ENCODE data around the gene MTRFR. TPM values are rescaled to one million over a fixed set of nuclear protein-coding genes. Genes with fewer than 3 reads are reported as not detected.
A peak's percentile ranks its signal among the peaks of the same experiment; 100 is the strongest.

The MTRFR gene
- polyA plus RNA-seq, 4 donors, result 11.1 to 14.0 (median 12.4) TPM

GRCh38 chr12:123269896-123270213 is 36.6 kb downstream of the MTRFR start:
- no peak for FAIRE-seq
- Histone ChIP-seq H3K4me1 (ENCODE audit: control insufficient read depth in 3 of 3, insufficient read depth in 2 of 3, low read depth in 1 of 3, low read length in 2 of 3) (peaks cover 2 to 13% (median 4%) of the 10 kb centered on the region in 3 donors), H3K4me3 (ENCODE audit: low read depth in 1 of 3, low read length in 3 of 3) (peak overlapping the region in 2 of 3 donors; percentile 64 to 98)

GRCh38 chr12:123270214-123271000 is 37.2 kb downstream of the MTRFR start:
- WGBS, 3 donors, result 0 to 1% (median 0%) methylated on average over 37 to 51 of the region's 51 CpGs
- Histone ChIP-seq H3K4me1 (ENCODE audit: control insufficient read depth in 3 of 3, insufficient read depth in 2 of 3, low read depth in 1 of 3, low read length in 2 of 3) (peaks cover 2 to 13% (median 4%) of the 10 kb centered on the region in 3 donors), H3K36me3 (ENCODE audit: control insufficient read depth in 3 of 3, insufficient read depth in 2 of 3, low read depth in 1 of 3, low read length in 3 of 3) (peaks cover 0 to 34% (median 0%) of the 10 kb centered on the region in 3 donors), H3K27ac (ENCODE audit: low read depth in 1 of 3, low read length in 2 of 3) (peak overlapping the region; percentile 24 to 80 (median 76)), H3K9me3 (ENCODE audit: control insufficient read depth in 2 of 2, insufficient read depth in 1 of 2, low read depth in 1 of 2, low read length in 1 of 2) (no peaks in the 10 kb centered on the region), H3K4me3 (ENCODE audit: low read depth in 1 of 3, low read length in 3 of 3) (peak overlapping the region; percentile 64 to 98 (median 81)), H3K27me3 (ENCODE audit: control insufficient read depth in 3 of 3, insufficient read depth in 3 of 3, low read length in 3 of 3) (no peaks in the 10 kb centered on the region)
- DNase-seq, result peak; percentile 26 to 44
- FAIRE-seq, result no peak

More at GRCh38 chr12:123269896-123270213, 36.6 kb downstream of the MTRFR start:
- H3K27ac ChIP-seq (ENCODE audit: low read depth in 1 of 3, low read length in 2 of 3), result peak overlapping the region; percentile 24 to 80 (median 76)
- peaks cover 0 to 38% (median 0%) of the 10 kb centered on the region in 3 donors for H3K36me3 ChIP-seq (ENCODE audit: control insufficient read depth in 3 of 3, insufficient read depth in 2 of 3, low read depth in 1 of 3, low read length in 3 of 3)
- H3K9me3 ChIP-seq (ENCODE audit: control insufficient read depth in 2 of 2, insufficient read depth in 1 of 2, low read depth in 1 of 2, low read length in 1 of 2), result no peaks in the 10 kb centered on the region
- 2 to 7% (median 3%) methylated on average over 7 of the region's 7 CpGs for WGBS, 3 donors
- no peak for DNase-seq
- H3K27me3 ChIP-seq (ENCODE audit: control insufficient read depth in 3 of 3, insufficient read depth in 3 of 3, low read length in 3 of 3), result no peaks in the 10 kb centered on the region

- H3K27me3 ChIP-seq (ENCODE audit: control insufficient read depth in 3 of 3, insufficient read depth in 3 of 3, low read length in 3 of 3), result no peaks in the 10 kb centered on the region
- no peak for FAIRE-seq
- H3K36me3 ChIP-seq (ENCODE audit: control insufficient read depth in 3 of 3, insufficient read depth in 2 of 3, low read depth in 1 of 3, low read length in 3 of 3), result peaks cover 0 to 26% (median 0%) of the 10 kb centered on the region in 3 donors
- no peaks in the 10 kb centered on the region for H3K9me3 ChIP-seq (ENCODE audit: control insufficient read depth in 2 of 2, insufficient read depth in 1 of 2, low read depth in 1 of 2, low read length in 1 of 2)
- DNase-seq, result peak; percentile 66 to 84
- H3K4me3 ChIP-seq (ENCODE audit: low read depth in 1 of 3, low read length in 3 of 3), result peak overlapping the region; percentile 64 to 98 (median 81)
- H3K27ac ChIP-seq (ENCODE audit: low read depth in 1 of 3, low read length in 2 of 3), result peak overlapping the region; percentile 16 to 80 (median 76)
- 0 to 1% (median 0%) methylated on average over 53 to 108 of the region's 108 CpGs for WGBS, 3 donors
- H3K4me1 ChIP-seq (ENCODE audit: control insufficient read depth in 3 of 3, insufficient read depth in 2 of 3, low read depth in 1 of 3, low read length in 2 of 3), result peaks cover 2 to 13% (median 4%) of the 10 kb centered on the region in 3 donors
Measured at GRCh38 chr12:123271001-123271668, 37.9 kb downstream of the MTRFR start.

DNA sequence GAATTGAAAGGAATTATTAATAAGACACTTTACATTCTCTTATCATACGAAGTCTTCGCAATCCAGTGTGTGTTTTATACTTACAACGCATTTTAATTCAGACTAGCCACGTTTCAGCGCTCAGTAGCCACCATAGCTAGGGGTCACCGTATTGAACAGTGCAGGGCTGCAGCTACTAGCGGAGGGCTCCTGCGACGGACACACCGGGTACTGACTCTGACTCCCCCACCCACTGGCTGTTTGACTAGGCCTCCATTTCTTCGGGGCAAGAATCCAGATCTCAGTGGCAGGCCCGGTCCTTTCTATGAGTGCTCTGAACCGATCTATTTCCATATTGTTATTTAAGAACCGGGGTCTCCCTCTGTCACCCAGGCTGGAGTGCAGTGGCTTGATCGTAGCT is 39.9 kb downstream of the MTRFR start:
- peaks cover 0 to 6% (median 0%) of the 10 kb centered on the region in 3 donors for H3K36me3 ChIP-seq (ENCODE audit: control insufficient read depth in 3 of 3, insufficient read depth in 2 of 3, low read depth in 1 of 3, low read length in 3 of 3)
- peaks cover 2 to 13% (median 4%) of the 10 kb centered on the region in 3 donors for H3K4me1 ChIP-seq (ENCODE audit: control insufficient read depth in 3 of 3, insufficient read depth in 2 of 3, low read depth in 1 of 3, low read length in 2 of 3)
- 90 to 93% (median 91%) methylated on average over 15 of the region's 15 CpGs for WGBS, 3 donors
- no peaks in the 10 kb centered on the region for H3K9me3 ChIP-seq (ENCODE audit: control insufficient read depth in 2 of 2, insufficient read depth in 1 of 2, low read depth in 1 of 2, low read length in 1 of 2)
- H3K4me3 ChIP-seq (ENCODE audit: low read depth in 1 of 3, low read length in 3 of 3), result no peak overlapping the region
- no peak overlapping the region for H3K27ac ChIP-seq (ENCODE audit: low read depth in 1 of 3, low read length in 2 of 3)
- no peak for DNase-seq
- FAIRE-seq, result no peak
- H3K27me3 ChIP-seq (ENCODE audit: control insufficient read depth in 3 of 3, insufficient read depth in 3 of 3, low read length in 3 of 3), result no peaks in the 10 kb centered on the region

GRCh38 chr12:123278101-123278627 is 44.9 kb downstream of the MTRFR start:
- Histone ChIP-seq H3K36me3 (ENCODE audit: control insufficient read depth in 3 of 3, insufficient read depth in 2 of 3, low read depth in 1 of 3, low read length in 3 of 3) (no peaks in the 10 kb centered on the region), H3K4me3 (ENCODE audit: low read depth in 1 of 3, low read length in 3 of 3) (no peak overlapping the region), H3K27me3 (ENCODE audit: control insufficient read depth in 3 of 3, insufficient read depth in 3 of 3, low read length in 3 of 3) (no peaks in the 10 kb centered on the region), H3K27ac (ENCODE audit: low read depth in 1 of 3, low read length in 2 of 3) (peak overlapping the region in 1 of 3 donors; percentile 62), H3K4me1 (ENCODE audit: control insufficient read depth in 3 of 3, insufficient read depth in 2 of 3, low read depth in 1 of 3, low read length in 2 of 3) (no peaks in the 10 kb centered on the region), H3K9me3 (ENCODE audit: control insufficient read depth in 2 of 2, insufficient read depth in 1 of 2, low read depth in 1 of 2, low read length in 1 of 2) (no peaks in the 10 kb centered on the region)
- no peak for DNase-seq
- 63 to 71% (median 68%) methylated on average over 2 of the region's 2 CpGs for WGBS, 3 donors
- FAIRE-seq, result no peak

DNA sequence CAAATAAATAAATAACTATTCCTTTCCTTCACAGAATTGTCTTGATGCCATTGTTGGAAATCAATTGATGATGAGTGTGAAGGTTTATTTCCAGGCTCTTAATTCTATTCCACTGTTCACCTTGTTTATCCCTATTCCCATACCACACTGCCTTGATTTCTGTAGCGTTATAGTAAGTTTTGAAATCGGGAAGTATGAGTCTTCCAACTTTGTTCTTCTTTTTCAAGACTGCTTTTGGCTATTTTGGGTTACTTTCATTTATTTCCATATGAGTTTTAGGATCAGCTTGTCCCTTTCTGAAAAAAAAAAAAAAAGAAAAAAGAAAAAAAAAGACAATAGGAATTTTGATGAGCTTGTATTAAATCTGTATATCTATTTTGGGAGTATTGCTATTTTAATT is 47.7 kb downstream of the MTRFR start:
- 82 to 91% (median 85%) methylated on average over 2 of the region's 2 CpGs for WGBS, 3 donors
- no peak for FAIRE-seq

DNA sequence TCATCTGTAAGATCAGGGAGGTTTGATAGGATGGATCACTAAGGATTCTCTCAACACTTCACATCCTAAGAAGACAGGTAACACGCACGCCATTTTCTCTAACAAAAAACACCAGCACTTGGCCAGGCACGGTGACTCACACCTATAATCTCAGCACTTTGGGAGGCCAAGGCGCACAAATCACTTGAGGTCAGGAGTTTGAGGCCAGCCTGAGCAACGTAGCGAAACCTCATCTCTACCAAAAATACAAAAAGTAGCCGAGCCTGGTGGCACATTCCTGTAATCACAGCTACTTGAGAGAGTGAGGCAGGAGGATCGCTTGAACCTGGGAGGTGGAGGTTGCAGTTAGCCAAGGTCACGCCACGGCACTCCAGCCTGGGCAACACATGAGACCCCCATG is 48.9 kb downstream of the MTRFR start:
- FAIRE-seq, result no peak

More for the DNA sequence above, 47.7 kb downstream of the MTRFR start:
- no peak overlapping the region for H3K27ac ChIP-seq (ENCODE audit: low read depth in 1 of 3, low read length in 2 of 3)
- H3K27me3 ChIP-seq (ENCODE audit: control insufficient read depth in 3 of 3, insufficient read depth in 3 of 3, low read length in 3 of 3), result no peaks in the 10 kb centered on the region
- H3K9me3 ChIP-seq (ENCODE audit: control insufficient read depth in 2 of 2, insufficient read depth in 1 of 2, low read depth in 1 of 2, low read length in 1 of 2), result no peaks in the 10 kb centered on the region
- H3K36me3 ChIP-seq (ENCODE audit: control insufficient read depth in 3 of 3, insufficient read depth in 2 of 3, low read depth in 1 of 3, low read length in 3 of 3), result no peaks in the 10 kb centered on the region
- no peak for DNase-seq
- H3K4me3 ChIP-seq (ENCODE audit: low read depth in 1 of 3, low read length in 3 of 3), result no peak overlapping the region
- no peaks in the 10 kb centered on the region for H3K4me1 ChIP-seq (ENCODE audit: control insufficient read depth in 3 of 3, insufficient read depth in 2 of 3, low read depth in 1 of 3, low read length in 2 of 3)

GRCh38 chr12:123283461-123283860 is 50.2 kb downstream of the MTRFR start:
- H3K4me3 ChIP-seq (ENCODE audit: low read depth in 1 of 3, low read length in 3 of 3), result no peak overlapping the region
- H3K36me3 ChIP-seq (ENCODE audit: control insufficient read depth in 3 of 3, insufficient read depth in 2 of 3, low read depth in 1 of 3, low read length in 3 of 3), result peaks cover 0 to 4% (median 0%) of the 10 kb centered on the region in 3 donors
- H3K27ac ChIP-seq (ENCODE audit: low read depth in 1 of 3, low read length in 2 of 3), result no peak overlapping the region
- 89 to 94% (median 92%) methylated on average over 8 of the region's 8 CpGs for WGBS, 3 donors
- H3K27me3 ChIP-seq (ENCODE audit: control insufficient read depth in 3 of 3, insufficient read depth in 3 of 3, low read length in 3 of 3), result no peaks in the 10 kb centered on the region
- H3K4me1 ChIP-seq (ENCODE audit: control insufficient read depth in 3 of 3, insufficient read depth in 2 of 3, low read depth in 1 of 3, low read length in 2 of 3), result no peaks in the 10 kb centered on the region
- no peak for FAIRE-seq
- DNase-seq, result no peak
- no peaks in the 10 kb centered on the region for H3K9me3 ChIP-seq (ENCODE audit: control insufficient read depth in 2 of 2, insufficient read depth in 1 of 2, low read depth in 1 of 2, low read length in 1 of 2)

More for the DNA sequence above, 48.9 kb downstream of the MTRFR start:
- Histone ChIP-seq H3K4me1 (ENCODE audit: control insufficient read depth in 3 of 3, insufficient read depth in 2 of 3, low read depth in 1 of 3, low read length in 2 of 3) (no peaks in the 10 kb centered on the region), H3K9me3 (ENCODE audit: control insufficient read depth in 2 of 2, insufficient read depth in 1 of 2, low read depth in 1 of 2, low read length in 1 of 2) (no peaks in the 10 kb centered on the region), H3K36me3 (ENCODE audit: control insufficient read depth in 3 of 3, insufficient read depth in 2 of 3, low read depth in 1 of 3, low read length in 3 of 3) (no peaks in the 10 kb centered on the region), H3K4me3 (ENCODE audit: low read depth in 1 of 3, low read length in 3 of 3) (no peak overlapping the region), H3K27me3 (ENCODE audit: control insufficient read depth in 3 of 3, insufficient read depth in 3 of 3, low read length in 3 of 3) (no peaks in the 10 kb centered on the region), H3K27ac (ENCODE audit: low read depth in 1 of 3, low read length in 2 of 3) (no peak overlapping the region)
- no peak for DNase-seq
- 91 to 92% (median 91%) methylated on average over 10 of the region's 10 CpGs for WGBS, 3 donors
